Raji (cell line): Measurements from ENCODE around the gene RND2.
A peak's percentile ranks its signal among the peaks of the same experiment; 100 is the strongest.

Source experiments
- POLR2A ChIP-seq: IDR thresholded peaks from 2 replicates; pipeline ENCODE4 v1.6.1; 2011; ENCODE audit warnings: low read depth, low read length, control low read depth; ENCODE audit not compliant: insufficient read depth

RND2 gene

GRCh38 chr17:43003542-43004172 lies 21.4 kb upstream of the RND2 start:
- TF ChIP-seq POLR2A, result peak; percentile 7; the same call in 1 of the 2 replicates

- TF ChIP-seq POLR2A, result peak; percentile 55
These were observed 18.1 kb upstream of the RND2 start, which contains the start of gene IFI35 for GRCh38 chr17:43006639-43007551. TSS of gene IFI35 (plus strand) at chr17:43006784. CDS start at chr17:43006948, 164 bp downstream.

DNA sequence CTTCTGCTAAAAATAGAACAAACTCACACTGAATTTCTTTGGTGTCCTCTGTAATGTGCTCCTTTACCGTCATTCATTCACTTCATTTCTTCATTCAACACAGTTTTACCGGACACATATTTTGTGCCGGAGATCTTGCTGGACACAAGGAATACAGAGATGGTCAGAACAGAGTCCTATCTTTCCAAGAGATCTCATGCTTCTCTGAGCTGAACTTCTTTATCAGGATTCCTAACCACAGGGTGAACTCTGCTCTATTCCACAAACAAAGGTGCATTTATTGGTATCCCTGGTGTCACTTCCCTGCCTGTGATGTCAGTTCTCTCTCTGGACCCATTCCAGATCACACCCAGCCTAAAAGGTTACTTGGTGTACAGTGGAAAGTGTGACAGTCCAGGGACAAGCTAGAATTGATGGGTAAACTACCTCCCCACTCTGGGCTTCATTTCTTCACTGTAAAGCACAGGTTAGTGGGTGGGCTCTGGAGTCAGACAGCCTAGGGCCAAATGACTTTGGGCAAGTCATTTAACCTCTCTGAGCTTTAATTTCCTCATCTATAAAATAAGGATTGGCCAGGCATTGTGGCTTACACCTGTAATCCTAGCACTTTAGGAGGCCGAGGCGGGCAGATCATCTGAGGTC lies 14.2 kb upstream of the RND2 start:
- TF ChIP-seq POLR2A, result no peak

DNA sequence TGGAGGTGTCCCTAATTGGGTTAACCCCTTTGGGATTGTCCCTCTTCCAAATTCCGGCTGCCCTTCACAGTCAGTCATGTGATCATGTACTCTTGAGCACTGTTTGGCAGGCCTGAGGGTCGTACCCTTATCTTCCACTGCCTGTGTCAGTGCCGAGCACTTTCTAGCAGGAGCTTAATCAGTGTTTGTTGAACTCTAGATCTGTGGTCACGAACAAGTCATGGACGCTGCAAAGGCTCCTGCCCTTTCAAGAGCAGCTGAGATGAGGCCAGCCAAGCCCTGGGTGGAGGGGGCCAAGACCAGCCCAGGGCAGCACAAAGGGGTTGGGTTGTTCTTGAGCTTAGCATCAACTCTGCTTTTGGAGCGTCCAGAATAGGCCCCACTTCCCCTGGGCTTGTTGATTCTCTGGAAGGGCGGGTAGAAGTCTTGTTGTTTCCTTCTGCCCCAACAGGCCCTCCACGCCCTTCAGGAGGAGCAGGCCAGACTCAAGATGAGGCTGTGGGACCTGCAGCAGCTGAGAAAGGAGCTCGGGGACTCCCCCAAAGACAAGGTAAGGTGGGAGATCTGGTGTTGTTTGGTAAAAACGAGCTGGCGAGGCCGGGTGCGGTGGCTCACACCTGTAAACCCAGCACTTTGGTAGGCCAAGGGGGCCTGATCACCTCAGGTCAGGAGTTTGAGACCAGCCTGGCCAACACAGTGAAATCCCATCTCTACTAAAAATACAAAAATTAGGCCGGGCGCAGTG lies 13.1 kb upstream of the RND2 start:
- no peak for TF ChIP-seq POLR2A

DNA sequence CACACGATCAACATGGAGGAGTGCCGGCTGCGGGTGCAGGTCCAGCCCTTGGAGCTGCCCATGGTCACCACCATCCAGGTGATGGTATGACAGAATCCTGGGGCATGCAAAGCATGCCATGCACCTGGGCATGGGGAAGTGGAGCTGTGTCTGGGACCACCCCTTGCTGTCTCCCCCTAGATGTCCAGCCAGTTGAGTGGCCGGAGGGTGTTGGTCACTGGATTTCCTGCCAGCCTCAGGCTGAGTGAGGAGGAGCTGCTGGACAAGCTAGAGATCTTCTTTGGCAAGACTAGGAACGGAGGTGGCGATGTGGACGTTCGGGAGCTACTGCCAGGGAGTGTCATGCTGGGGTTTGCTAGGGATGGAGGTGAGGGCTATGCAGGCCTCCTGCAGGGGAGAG lies 11.7 kb upstream of the RND2 start:
- no peak for TF ChIP-seq POLR2A

DNA sequence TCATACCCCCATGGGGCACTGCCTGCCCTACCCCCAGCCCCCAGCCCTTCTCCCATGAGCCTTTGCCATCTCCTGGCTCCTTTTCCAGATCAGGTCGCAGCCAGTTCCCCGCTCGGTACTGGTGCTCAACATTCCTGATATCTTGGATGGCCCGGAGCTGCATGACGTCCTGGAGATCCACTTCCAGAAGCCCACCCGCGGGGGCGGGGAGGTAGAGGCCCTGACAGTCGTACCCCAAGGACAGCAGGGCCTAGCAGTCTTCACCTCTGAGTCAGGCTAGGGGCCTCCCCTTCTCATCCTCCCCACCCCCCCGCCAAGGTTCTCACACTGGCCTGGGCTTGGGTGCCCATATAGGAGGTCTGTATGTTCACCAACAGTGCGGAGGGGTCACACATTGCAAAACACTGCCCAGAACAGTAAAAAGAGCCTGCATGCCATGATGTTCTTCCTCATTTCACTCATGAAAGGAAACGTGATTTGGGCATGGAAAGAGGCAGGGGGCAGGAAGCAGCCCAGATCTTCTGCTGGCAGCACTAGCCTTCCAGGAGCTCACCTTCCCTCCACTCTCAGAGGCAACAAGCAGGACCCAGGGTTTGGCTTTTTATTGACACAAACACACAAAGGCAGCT lies 10.9 kb upstream of the RND2 start:
- TF ChIP-seq POLR2A, result no peak

GRCh38 chr17:43014649-43015542 lies 10.1 kb upstream of the RND2 start:
- TF ChIP-seq POLR2A, result no peak

- no peak for TF ChIP-seq POLR2A
These were observed 9.5 kb upstream of the RND2 start for GRCh38 chr17:43015579-43015978.

- no peak for TF ChIP-seq POLR2A
These were observed 8.8 kb upstream of the RND2 start for GRCh38 chr17:43016216-43016615.

GRCh38 chr17:43018008-43018853 lies 6.8 kb upstream of the RND2 start:
- no peak for TF ChIP-seq POLR2A

- no peak for TF ChIP-seq POLR2A
These were observed 6.1 kb upstream of the RND2 start for GRCh38 chr17:43018932-43019331.

- TF ChIP-seq POLR2A, result no peak
These were observed 5.6 kb upstream of the RND2 start for GRCh38 chr17:43019418-43019817.
